HK-2 (cell line): ENCODE data around the gene OCLN.
A peak's percentile ranks its signal among the peaks of the same experiment; 100 is the strongest.
"Not testable (repeated sequence)": the region's sequence is repeated elsewhere in the genome, so short reads cannot be mapped to it uniquely, and the experiment has no call there.

Source experiments
- DNase-seq: peaks from one replicate; pipeline ENCODE4 v3.0.0-alpha.2; 2018; ENCODE audit not compliant: unreplicated experiment

OCLN gene

DNA sequence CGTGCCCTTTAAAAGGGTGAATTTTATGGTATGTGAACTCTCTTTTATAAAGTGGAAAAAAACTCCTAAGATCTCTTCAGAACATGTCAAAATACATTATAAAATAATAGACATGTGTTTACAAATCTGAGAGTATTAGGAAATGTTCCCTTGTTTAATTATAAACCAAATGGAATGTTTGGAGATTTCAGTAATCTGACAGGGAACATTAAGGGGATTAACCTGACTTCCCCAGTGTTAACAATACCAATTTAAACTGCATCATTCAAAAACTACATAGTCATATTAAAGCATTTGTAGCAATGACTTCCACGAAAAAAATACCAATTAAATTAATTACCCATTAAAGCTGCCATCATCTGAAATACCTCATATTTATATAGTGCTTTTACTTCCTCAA, 1.6 kb upstream of the OCLN start:
- no peak for DNase-seq

DNA sequence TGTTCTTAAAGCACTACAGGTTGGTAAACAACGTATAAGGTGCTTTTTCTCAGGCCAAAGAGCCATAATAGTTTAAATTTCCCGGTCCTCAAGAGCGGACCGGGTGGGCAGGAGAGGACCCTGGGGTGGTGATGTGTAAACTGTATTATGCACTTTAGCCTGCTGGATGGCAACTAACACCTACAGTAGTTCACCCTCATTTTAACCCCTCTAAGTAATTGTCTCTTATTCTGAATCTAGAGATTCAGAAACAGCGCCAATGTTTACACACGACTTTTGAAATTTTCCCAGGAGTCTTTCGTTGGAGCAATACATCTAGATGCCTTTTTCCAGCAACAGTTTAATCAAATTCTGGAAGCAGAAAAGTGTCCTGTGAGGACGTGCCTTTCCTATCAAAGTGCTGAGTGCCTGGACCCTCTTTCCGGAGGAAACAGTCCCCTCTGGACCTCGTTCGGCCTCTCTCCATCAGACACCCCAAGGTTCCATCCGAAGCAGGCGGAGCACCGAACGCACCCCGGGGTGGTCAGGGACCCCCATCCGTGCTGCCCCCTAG, 676 bp upstream of the OCLN start:
- DNase-seq: no peak

DNA sequence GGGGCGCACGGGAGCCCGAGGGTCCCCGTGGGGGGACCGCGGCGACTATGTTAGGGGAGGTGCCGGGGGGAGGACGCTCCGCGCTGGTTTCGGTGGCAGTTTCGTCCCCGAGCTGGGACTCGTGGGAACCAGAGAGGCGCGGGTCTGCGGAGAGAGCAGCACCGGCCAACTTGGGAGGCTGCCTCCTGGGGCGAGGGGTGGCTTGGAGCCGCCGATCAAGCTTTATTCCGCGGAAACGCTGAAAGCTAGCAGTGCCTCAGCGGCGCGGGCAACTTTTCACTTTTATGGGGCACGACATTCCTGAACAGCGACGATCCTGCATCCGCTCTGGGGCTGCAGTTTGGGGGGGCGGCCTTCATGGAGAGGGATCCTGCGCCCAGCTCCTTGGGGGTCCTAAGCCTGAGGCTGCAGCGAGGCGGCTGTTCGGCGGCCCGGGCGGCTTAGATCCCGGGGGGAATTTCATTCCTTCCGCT, 369 bp downstream of the OCLN start:
- no peak for DNase-seq

- peak; percentile 35 for DNase-seq
Observed at GRCh38 chr5:69493396-69494133, 975 bp downstream of the OCLN start.

GRCh38 chr5:69494452-69494851, 1.9 kb downstream of the OCLN start:
- DNase-seq: no peak

DNA sequence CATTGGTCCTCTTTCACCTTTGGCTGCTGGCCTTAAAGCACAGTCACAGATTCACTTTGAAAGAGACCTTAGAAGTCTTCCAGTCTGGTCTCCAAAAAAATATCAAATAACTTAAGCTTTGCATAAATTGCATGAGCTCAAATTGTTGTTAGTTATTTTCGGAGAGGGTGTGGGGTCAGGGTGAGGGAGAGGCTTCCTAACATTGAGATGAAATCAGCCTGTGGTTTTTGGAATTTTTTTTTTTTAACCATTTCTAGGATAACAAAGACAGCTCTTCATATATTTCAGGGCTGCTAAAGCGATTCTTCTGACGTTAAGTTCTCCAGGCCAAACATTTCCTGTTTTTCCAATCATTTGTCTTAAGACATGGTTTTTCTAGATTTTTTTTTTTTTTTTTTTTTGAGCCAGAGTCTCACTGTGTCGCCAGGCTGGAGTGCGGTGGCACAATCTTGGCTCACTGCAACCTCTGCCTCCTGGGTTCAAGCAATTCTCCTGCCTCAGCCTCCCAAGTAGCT, 4.5 kb downstream of the OCLN start:
- no peak for DNase-seq

DNA sequence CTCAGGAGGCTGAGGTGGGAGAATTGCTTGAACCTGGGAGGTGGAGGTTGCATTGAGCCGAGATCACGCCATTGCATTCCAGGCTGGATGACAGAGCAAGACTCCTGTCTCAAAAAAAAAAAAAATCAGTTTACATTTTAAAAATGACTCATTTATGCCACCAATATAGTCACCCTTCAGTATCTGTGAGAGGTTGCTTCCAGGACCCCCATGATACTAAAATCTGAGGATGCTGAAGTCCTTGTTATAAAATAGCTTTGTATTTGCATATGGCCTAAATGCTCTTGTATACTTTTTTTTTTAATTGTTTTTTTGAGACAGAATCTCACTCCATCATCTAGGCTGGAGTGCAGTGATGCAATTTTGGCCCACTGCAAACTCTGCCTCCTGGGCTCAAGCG, 5.8 kb downstream of the OCLN start:
- DNase-seq: no peak

DNA sequence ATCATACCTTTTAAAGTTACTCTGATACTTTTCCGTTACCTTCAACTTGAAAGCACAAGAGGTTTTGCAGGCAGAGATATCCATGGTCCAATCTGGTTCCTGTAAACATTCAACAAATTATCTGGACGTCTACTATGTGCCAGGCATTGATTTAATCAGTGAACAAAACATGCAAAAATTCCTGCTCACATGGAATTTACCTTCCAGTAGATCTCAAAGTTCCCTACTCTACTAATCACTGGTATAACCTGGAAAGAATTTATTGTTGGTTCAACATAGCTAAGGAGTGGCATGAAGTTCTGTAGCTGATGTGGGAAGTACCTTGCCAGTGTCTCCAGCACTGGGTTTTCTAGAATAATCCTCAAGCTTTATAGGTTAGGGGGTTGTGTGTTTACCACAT, 9.8 kb downstream of the OCLN start:
- DNase-seq: no peak

GRCh38 chr5:69502767-69503488, 10.3 kb downstream of the OCLN start:
- DNase-seq: no peak

GRCh38 chr5:69504036-69504435, 11.4 kb downstream of the OCLN start:
- DNase-seq: no peak

DNA sequence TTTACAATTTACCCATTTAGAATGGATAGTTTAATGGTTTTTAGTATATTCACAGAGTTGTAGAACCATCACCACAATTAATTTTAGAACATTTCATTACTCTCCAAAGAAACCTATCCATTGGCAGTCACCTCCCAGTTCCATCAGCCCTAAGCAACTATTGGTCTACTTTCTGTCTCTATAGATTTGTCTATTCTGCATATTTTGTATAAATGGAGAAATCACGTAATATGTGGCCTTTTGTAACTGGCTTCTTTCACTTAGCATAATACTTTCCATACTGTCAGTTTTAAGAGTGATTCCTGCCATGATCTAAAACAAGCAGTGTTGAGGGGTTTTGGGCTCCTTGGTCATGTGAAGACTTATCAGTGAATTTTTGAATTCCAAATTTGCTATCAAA, 12.7 kb downstream of the OCLN start:
- no peak for DNase-seq

GRCh38 chr5:69509212-69509611, 16.6 kb downstream of the OCLN start:
- no peak for DNase-seq

DNA sequence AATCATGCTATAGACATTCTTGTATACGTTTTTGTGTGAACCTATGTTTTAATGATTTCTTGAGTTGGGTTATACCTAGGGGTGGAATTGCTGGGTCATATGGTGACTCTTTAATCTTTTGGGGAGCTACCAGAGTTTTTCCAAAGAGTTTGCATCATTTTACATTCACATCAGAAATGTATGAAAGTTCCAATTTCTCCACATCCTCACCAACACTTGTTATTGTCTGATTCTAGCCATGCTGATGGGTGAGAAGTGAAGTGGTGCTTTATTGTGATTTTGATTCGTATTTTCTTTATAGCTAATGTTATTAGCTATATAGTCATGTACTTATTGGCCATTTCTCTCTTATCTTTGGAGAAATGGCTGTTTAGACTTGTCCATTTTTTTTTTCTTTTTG, 18.1 kb downstream of the OCLN start:
- DNase-seq: no peak

GRCh38 chr5:69512740-69513260, 20.2 kb downstream of the OCLN start:
- no peak for DNase-seq

DNA sequence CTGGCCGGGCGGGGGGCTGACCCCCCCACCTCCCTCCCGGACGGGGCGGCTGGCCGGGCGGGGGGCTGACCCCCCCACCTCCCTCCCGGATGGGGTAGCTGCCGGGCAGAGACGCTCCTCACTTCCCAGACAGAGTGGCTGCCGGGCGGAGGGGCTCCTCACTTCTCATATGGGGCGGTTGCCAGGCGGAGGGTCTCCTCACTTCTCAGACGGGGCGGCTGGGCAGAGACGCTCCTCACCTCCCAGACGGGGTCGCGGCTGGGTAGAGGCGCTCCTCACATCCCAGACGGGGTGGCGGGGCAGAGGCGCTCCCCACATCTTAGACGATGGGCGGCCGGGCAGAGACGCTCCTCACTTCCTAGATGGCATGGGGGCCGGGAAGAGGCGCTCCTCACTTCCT, 23.0 kb downstream of the OCLN start:
- DNase-seq: not testable (repeated sequence)

GRCh38 chr5:69516769-69517168, 24.2 kb downstream of the OCLN start:
- no peak for DNase-seq

DNA sequence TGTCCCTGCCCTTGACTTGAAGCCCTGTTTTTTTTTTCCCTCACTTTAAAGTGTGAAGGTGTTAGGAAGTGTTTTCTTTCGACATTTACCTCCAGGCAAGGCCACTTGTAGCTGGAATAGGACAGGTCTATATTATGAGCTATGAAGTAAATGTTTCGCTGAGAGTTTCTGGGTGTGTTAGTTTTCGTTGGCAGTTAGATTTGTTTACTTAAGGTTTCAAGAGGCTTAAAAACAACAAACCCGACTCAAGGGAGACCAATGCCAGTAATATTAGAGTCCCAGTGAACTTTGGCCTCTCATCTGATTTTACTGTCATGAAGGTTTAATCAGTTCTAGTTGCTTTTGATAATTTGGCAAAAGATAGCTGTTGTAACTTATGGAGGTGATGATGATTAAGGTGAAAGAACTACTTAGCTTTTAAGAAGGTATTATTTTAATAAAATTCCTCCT, 25.2 kb downstream of the OCLN start:
- no peak for DNase-seq

DNA sequence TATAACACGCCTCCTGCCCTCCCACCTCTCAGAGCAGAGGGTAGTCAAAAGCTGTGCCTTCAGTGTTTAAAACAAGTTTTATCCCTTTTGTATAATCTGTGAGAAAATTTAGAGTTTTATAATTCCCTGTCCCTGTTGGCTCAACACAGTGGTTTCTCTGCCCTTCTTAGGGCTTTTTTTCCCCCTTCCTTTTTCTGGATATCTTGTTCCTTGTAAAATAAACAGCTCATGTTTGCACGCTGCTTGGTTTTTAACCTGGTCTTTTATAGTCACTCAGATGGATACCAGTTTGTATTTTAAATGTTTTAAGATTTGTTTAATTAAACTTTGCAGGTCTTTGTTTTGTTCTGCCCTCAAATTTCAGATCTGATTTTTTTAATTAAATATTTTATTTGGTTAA, 26.7 kb downstream of the OCLN start:
- DNase-seq: no peak

GRCh38 chr5:69522035-69522434, 29.4 kb downstream of the OCLN start:
- no peak for DNase-seq

DNA sequence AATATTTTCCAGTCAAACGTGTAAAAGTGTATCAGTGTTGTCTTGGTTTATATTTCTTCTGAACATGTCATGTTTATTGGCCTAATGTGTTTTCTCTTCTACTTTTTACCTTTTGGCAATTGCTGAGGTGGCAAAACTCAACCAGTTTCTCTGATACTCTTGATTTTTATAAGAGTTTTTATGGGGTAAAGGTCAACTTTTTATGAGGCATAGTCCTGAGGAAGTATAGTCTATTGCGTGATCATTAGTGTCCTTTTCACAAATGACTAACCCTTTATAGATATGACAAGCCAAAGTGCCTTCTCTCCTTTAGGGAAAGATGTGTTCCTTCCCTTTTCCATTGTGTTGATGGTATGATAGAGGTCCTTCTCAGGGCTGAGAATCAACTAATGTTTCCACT, 32.9 kb downstream of the OCLN start:
- no peak for DNase-seq

GRCh38 chr5:69526660-69527059, 34.1 kb downstream of the OCLN start:
- no peak for DNase-seq

- no peak for DNase-seq
Observed at GRCh38 chr5:69527128-69527770, 34.7 kb downstream of the OCLN start.
